Heart right ventricle (tissue), 16 donors: ENCODE data around the gene UNC45B. TPM values are rescaled to one million over a fixed set of nuclear protein-coding genes. Genes with fewer than 3 reads are reported as not detected.

Source experiments
- ATAC-seq, 8 donors: fragments of 200-7000 bp; cut with Tn5 transposase; one replicate each; pipeline ENCODE4 v1.9.1; 2020; ENCODE audit warnings: mild to moderate bottlenecking in 8 of 8, moderate library complexity in 8 of 8, moderate number of reproducible peaks in 1 of 8
- DNase-seq, 2 donors: peaks; one replicate each; pipeline ENCODE4 v3.0.0-alpha.2; 2020
- H3K27ac ChIP-seq, 10 donors: fragments of 200-600 bp; sonication (generic) in 2 of 10; one replicate each; pipeline versions ENCODE4 v1.5.0 to v1.8.0; 2020 to 2022; ENCODE audit warnings: mild to moderate bottlenecking in 3 of 10
- H3K27me3 ChIP-seq, 7 donors: fragments of 200-600 bp; one replicate each; pipeline ENCODE4 v1.8.0; 2021 to 2022; ENCODE audit warnings: mild to moderate bottlenecking in 2 of 7
- H3K36me3 ChIP-seq, 9 donors: fragments of 200-600 bp; sonication (generic) in 1 of 9; one replicate each; pipeline versions ENCODE4 v1.5.0 to v1.8.0; 2020 to 2022; ENCODE audit warnings: mild to moderate bottlenecking in 2 of 9
- H3K4me1 ChIP-seq, 9 donors: fragments of 200-600 bp; sonication (generic) in 1 of 9; one replicate each; pipeline versions ENCODE4 v1.5.0 to v1.8.0; 2020 to 2022; ENCODE audit warnings: mild to moderate bottlenecking in 4 of 9
- H3K4me3 ChIP-seq, 10 donors: fragments of 200-600 bp; sonication (generic) in 2 of 10; one replicate each; pipeline versions ENCODE4 v1.5.0 to v1.8.0; 2020 to 2022; ENCODE audit warnings: mild to moderate bottlenecking in 7 of 10, moderate library complexity in 2 of 10
- H3K9me3 ChIP-seq, 11 donors: fragments of 200-600 bp in 10 of 11; sonication (generic) in 2 of 11; one replicate each; pipeline versions ENCODE4 v1.5.0 to v1.8.0; 2013 to 2022; ENCODE audit warnings: mild to moderate bottlenecking in 2 of 11, control low read depth in 1 of 11, moderate library complexity in 1 of 11
- WGBS, 2 donors: extraction: QIAGEN DNeasy Blood & Tissue Kit; methylation state at CpG; one replicate each; pipeline ENCODE4 v1.1.7; 2013; ENCODE audit warnings: inconsistent platforms in 1 of 2; 5-methylcytosine and 5-hydroxymethylcytosine counted together
- intact Hi-C, 10 donors: fragments of 100-400 bp; cut with DNase I; formaldehyde crosslinking; loops; one replicate each; pipeline versions ENCODE4 v1.11.1 to v1.14.2; 2022
- polyA plus RNA-seq, 2 donors: library from polyadenylated mRNA; stranded (reverse); fragments of 200-250 nt; gene quantifications; one replicate each; pipeline ENCODE4 v1.2.3, GENCODE V29; 2013
- total RNA-seq, 10 donors: library from RNA; stranded (reverse); fragmentation: NEBNext Ultra II Directional in 3 of 10; extraction: Animal tissue kit (Norgen Biotek cat#: 25700) in 3 of 10; gene quantifications; one replicate each; pipeline versions ENCODE4 v1.2.1 to v1.2.4, GENCODE V29; 2021 to 2023
- TF ChIP-seq, protein P1 (sequence below), 9 donors: fragments of 200-600 bp; sonication (generic) in 2 of 9; IDR thresholded peaks; one replicate each; pipeline versions ENCODE4 v1.5.0 to v1.8.0; 2021 to 2022; ENCODE audit warnings: antibody characterized with exemption in 9 of 9, mild to moderate bottlenecking in 5 of 9, moderate library complexity in 1 of 9
- donor health status: Arrhythmogenic right ventricular cardiomyopathy.
- donor health status: ischemic (EF 13 %, LVEDD 7.1; RV severe dilation, severe dysfunction).
- donor health status: healthy with polysubstance abuse.
- donor health status: DM: no; HTN: yes; CAD: no.
- donor health status: DM: no; HTN: no; CAD: no.
- donor health status: ischemic (EF 25% LVEDD 6.9; RV normal size, moderate dysfunction).
- donor health status: ischemic (EF 25% LVEDD 5.7; RV mildly dilated, moderate dysfunction).
- donor health status: healthy.
- donor health status: DM: yes; HTN: yes; CAD: no.
- donor health status: Ischemic cardiomyopathy.
- donor health status: ischemic (EF 35%, LVEDD 5.7; RV mildly dilated, moderate dysfunction).
- donor health status: nonischemic (EF 11% LVEDD 7.7; RV severe dilation, severe dysfunction).
- donor health status: DM: yes; HTN: yes; CAD: no.
- donor health status: PGD.
- donor health status: ischemic (EF 29% LVEDD 5.4; RV normal size, mild dysfunction).
- donor health status: nonischemic (EF 23%, LVEDD 6.1; RV moderate dilation, normal function).

UNC45B gene
- total and polyA plus RNA-seq, 12 donors: 27.8 to 303 (median 229) TPM

DNA sequence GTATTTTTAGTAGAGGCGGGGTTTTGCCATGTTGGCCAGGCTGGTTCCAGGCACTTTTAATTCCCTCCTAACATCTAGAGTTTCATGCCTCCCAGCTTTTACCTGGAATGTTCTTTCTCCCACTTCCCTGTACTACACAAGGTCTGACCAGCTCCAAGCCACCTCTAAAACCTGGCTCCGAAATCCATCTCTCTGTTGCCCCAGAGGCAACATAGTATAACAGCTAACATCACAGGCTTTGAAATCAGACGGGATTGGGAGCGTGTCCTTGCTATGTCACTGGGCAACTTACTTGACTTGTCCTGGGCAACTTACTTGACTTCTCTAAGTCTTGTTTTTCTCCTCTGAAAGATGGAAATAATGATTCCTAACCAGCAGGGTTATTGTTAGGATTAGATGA is 15.1 kb downstream of the UNC45B start:
- intact Hi-C loops: loop anchor here in 2 of 10 donors (10.0 kb wide), 1 partner anchor 582 kb away; no protein-coding TSS in a partner anchor
- H3K4me3 ChIP-seq: no peak overlapping the region
- no peaks in the 10 kb centered on the region for H3K27me3 ChIP-seq
- DNase-seq: no peak
- peaks cover 0 to 16% (median 0%) of the 10 kb centered on the region in 9 donors for H3K4me1 ChIP-seq
- ATAC-seq: no peak
- TF ChIP-seq, protein P1, sequence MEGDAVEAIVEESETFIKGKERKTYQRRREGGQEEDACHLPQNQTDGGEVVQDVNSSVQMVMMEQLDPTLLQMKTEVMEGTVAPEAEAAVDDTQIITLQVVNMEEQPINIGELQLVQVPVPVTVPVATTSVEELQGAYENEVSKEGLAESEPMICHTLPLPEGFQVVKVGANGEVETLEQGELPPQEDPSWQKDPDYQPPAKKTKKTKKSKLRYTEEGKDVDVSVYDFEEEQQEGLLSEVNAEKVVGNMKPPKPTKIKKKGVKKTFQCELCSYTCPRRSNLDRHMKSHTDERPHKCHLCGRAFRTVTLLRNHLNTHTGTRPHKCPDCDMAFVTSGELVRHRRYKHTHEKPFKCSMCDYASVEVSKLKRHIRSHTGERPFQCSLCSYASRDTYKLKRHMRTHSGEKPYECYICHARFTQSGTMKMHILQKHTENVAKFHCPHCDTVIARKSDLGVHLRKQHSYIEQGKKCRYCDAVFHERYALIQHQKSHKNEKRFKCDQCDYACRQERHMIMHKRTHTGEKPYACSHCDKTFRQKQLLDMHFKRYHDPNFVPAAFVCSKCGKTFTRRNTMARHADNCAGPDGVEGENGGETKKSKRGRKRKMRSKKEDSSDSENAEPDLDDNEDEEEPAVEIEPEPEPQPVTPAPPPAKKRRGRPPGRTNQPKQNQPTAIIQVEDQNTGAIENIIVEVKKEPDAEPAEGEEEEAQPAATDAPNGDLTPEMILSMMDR (IDR thresholded peaks at IDR 0.05): no peak
- no peaks in the 10 kb centered on the region for H3K9me3 ChIP-seq
- 84 to 87% methylated on average over 4 of the region's 4 CpGs for WGBS, 2 donors
- H3K27ac ChIP-seq: no peak overlapping the region
- H3K36me3 ChIP-seq: peaks cover 0 to 73% (median 5%) of the 10 kb centered on the region in 9 donors

DNA sequence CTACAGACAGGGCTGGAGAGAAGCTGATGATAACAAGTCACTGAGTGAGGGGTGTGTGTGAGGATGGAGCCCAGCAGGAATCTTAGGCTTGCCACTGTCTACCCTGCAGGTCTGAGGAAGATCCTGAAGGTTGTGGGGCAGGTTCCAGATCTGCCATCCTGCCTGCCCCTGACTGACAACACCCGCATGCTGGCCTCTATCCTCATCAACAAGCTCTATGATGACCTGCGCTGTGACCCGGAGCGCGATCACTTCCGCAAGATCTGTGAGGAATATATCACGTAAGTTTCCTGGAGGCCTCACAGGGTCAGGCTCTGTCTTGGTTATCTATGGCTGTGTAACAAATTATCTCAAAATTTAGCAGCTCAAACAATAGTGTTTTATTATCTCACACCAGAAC is 16.3 kb downstream of the UNC45B start:
- WGBS, 2 donors: 92% methylated on average over 7 of the region's 7 CpGs
- TF ChIP-seq, protein P1 (IDR thresholded peaks at IDR 0.05): no peak
- H3K27me3 ChIP-seq: no peaks in the 10 kb centered on the region
- no peak for ATAC-seq
- DNase-seq: no peak
- no peak overlapping the region for H3K27ac ChIP-seq
- peaks cover 0 to 79% (median 5%) of the 10 kb centered on the region in 9 donors for H3K36me3 ChIP-seq
- peaks cover 0 to 16% (median 0%) of the 10 kb centered on the region in 9 donors for H3K4me1 ChIP-seq
- no peaks in the 10 kb centered on the region for H3K9me3 ChIP-seq
- intact Hi-C loops: loop anchor here in 2 of 10 donors (10.0 kb wide), 1 partner anchor 581 kb away; no protein-coding TSS in a partner anchor
- H3K4me3 ChIP-seq: no peak overlapping the region

GRCh38 chr17:35164716-35165115 is 17.1 kb downstream of the UNC45B start:
- intact Hi-C loops: loop anchor here in 4 of 10 donors (5.0 to 10.0 kb wide), 3 partner anchors 368 to 580 kb away; partner anchors contain the start of gene SLFN12L (in 1 of the 4)
- no peaks in the 10 kb centered on the region for H3K27me3 ChIP-seq
- ATAC-seq: no peak
- DNase-seq: no peak
- peaks cover 0 to 78% (median under 1%) of the 10 kb centered on the region in 9 donors for H3K36me3 ChIP-seq
- TF ChIP-seq, protein P1 (IDR thresholded peaks at IDR 0.05): no peak
- H3K9me3 ChIP-seq: no peaks in the 10 kb centered on the region
- H3K4me1 ChIP-seq: peaks cover 0 to 16% (median 0%) of the 10 kb centered on the region in 9 donors
- no peak overlapping the region for H3K27ac ChIP-seq
- no peak overlapping the region for H3K4me3 ChIP-seq
- WGBS, 2 donors: 71 to 79% methylated on average over 5 of the region's 5 CpGs

- H3K27ac ChIP-seq: no peak overlapping the region
- ATAC-seq: no peak
- TF ChIP-seq, protein P1 (IDR thresholded peaks at IDR 0.05): no peak
- H3K9me3 ChIP-seq: no peaks in the 10 kb centered on the region
- intact Hi-C loops: loop anchor here in 4 of 10 donors (5.0 to 10.0 kb wide), 3 partner anchors 366 to 578 kb away; partner anchors contain the start of gene SLFN12L (in 1 of the 4)
- H3K36me3 ChIP-seq: peaks cover 0 to 76% (median 0%) of the 10 kb centered on the region in 9 donors
- no peaks in the 10 kb centered on the region for H3K27me3 ChIP-seq
- H3K4me3 ChIP-seq: no peak overlapping the region
- no peak for DNase-seq
- WGBS, 2 donors: 67 to 87% methylated on average over 5 of the region's 5 CpGs
- H3K4me1 ChIP-seq: peaks cover 0 to 16% (median 0%) of the 10 kb centered on the region in 9 donors
Observed at GRCh38 chr17:35166526-35166925, 18.9 kb downstream of the UNC45B start.
